D721Med (cell line): ENCODE results near the gene COL8A2.
A peak's percentile ranks its signal among the peaks of the same experiment; 100 is the strongest.

Experiments used
- DNase-seq: peaks from one replicate; pipeline ENCODE4 v3.0.0; 2011; ENCODE audit warnings: low spot score; ENCODE audit not compliant: insufficient read length
- FAIRE-seq: peaks from 2 replicates; lab custom pipeline; 2011; peaks lifted over from hg19 to GRCh38; lab: Jason Lieb, UNC
- CTCF ChIP-seq: IDR thresholded peaks from 2 replicates; pipeline ENCODE4 v1.5.1; 2012; ENCODE audit warnings: mild to moderate bottlenecking, control low read depth; ENCODE audit not compliant: insufficient read depth; ENCODE audit errors: missing control alignments

Gene COL8A2

DNA sequence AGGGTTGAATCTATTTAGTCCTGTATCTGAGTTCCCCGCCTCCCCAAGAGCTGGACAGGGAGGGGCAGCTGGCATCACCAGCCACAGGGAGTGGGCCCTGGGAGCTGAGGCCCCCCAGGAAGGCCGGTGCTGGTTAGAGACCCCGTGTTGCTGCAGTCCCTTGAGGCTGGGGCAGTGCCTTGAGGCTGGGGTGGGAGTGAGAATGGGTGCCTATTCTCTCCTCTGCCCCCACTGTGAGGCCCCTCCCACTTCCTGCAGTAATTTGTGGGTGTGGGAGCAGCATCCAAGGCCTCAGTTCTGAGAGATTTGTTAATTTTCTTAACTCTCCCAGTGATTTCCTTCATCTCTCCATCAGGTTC, 26.8 kb upstream of the COL8A2 start:
- no peak for TF ChIP-seq CTCF
- FAIRE-seq (no peak), DNase-seq (no peak)

GRCh38 chr1:36151134-36151844, 26.3 kb upstream of the COL8A2 start:
- TF ChIP-seq CTCF: no peak
- DNase-seq: no peak
- no peak for FAIRE-seq

GRCh38 chr1:36150296-36151133, 25.5 kb upstream of the COL8A2 start:
- no peak for TF ChIP-seq CTCF
- DNase-seq: no peak
- FAIRE-seq: no peak

DNA sequence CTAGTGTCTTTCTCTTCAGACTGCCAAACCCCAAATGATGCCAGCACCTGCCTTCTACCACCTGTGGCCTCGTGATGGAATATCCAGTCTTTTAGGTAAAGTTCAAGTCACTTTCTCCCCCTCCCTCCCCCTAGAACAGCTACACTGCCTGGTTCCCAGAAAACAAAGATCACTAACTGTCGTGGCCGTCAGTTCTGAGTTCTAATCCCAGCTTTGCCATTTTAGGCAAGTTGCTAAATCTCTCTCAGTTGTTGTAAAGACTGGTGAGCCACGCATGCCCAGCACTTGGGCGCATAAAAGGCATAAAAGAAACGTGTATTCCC, 24.9 kb upstream of the COL8A2 start:
- DNase-seq: no peak
- FAIRE-seq: no peak
- TF ChIP-seq CTCF: no peak

- TF ChIP-seq CTCF: peak; percentile 94
- DNase-seq (peak; percentile 98), FAIRE-seq (no peak)
These were observed 24.4 kb upstream of the COL8A2 start, which contains the start of gene TRAPPC3 for GRCh38 chr1:36149237-36149972. Gene TRAPPC3 (minus strand): TSS chr1:36149486. CDS start chr1:36149378, 108 bp downstream.

DNA sequence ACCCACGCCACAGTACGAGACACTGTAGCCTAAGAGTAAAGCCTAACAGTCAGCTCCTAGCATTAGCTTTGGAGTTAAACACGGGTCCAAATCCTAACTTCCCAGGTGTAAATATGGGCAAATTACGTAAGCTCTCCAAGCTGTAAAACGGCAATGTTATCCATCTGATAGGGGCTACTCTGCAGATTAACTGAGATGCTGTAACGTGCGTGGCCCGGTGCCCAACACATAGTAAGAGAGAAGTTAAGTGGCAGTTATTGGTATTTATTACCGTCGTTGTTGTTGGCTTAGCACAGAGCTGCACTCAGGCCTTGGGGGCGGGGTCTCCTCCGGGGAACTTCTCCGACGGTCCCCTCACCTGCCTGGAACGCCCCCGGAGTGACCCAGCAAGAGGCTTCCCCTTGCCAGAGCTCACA, 23.8 kb upstream of the COL8A2 start:
- no peak for TF ChIP-seq CTCF
- FAIRE-seq (no peak), DNase-seq (no peak)
